K562 (cell line): ENCODE data around the gene AP3S2. TPM values are rescaled to one million over a fixed set of nuclear protein-coding genes. Genes with fewer than 3 reads are reported as not detected.

ENCODE experiments used
- ARID1B ChIP-seq: fragments of 450-650 bp; IDR thresholded peaks from 2 replicates; pipeline ENCODE4 v1.6.1; 2016; ENCODE audit warnings: antibody characterized with exemption, mild to moderate bottlenecking, inconsistent platforms
- ATF2 ChIP-seq: sonication (generic); formaldehyde crosslinking; IDR thresholded peaks from 2 replicates; pipeline ENCODE4 v1.8.1; 2022; ENCODE audit warnings: missing genetic modification reagents
- CCNT2 ChIP-seq: IDR thresholded peaks from 2 replicates; pipeline ENCODE4 v1.6.1; 2011; ENCODE audit warnings: borderline replicate concordance, low read depth, mild to moderate bottlenecking, moderate library complexity, mixed read lengths, low read length; ENCODE audit not compliant: insufficient read length; ENCODE audit errors: extremely low read depth
- CXXC5 ChIP-seq: fragments of 250-450 bp; sonication (Bioruptor Pico); IDR thresholded peaks from 2 replicates; pipeline ENCODE4 v1.8.0; 2022; ENCODE audit warnings: inconsistent platforms, mild to moderate bottlenecking, moderate library complexity
- EP300 ChIP-seq: IDR thresholded peaks from 2 replicates; pipeline ENCODE4 v1.6.1; 2012; ENCODE audit warnings: low read length, improper control_type of control experiment
- GTF2A2 ChIP-seq: IDR thresholded peaks from 2 replicates; pipeline ENCODE4 v1.6.1; 2016; ENCODE audit warnings: mild to moderate bottlenecking, missing genetic modification characterization, missing compliant biosample characterization
- HIVEP1 ChIP-seq: fragments of 250-450 bp; sonication (Bioruptor Pico); IDR thresholded peaks from 2 replicates; pipeline ENCODE4 v1.4.0; 2020; ENCODE audit warnings: mild to moderate bottlenecking
- HMGN3 ChIP-seq: IDR thresholded peaks from 2 replicates; pipeline ENCODE4 v1.6.1; 2011; ENCODE audit warnings: borderline replicate concordance, low read depth, mild to moderate bottlenecking, mixed read lengths, low read length; ENCODE audit not compliant: insufficient read length; ENCODE audit errors: extremely low read depth
- MCM3 ChIP-seq: fragments of 450-650 bp; IDR thresholded peaks from 2 replicates; pipeline ENCODE4 v1.6.1; 2016
- MTA3 ChIP-seq: fragments of 450-650 bp; formaldehyde crosslinking; IDR thresholded peaks from 2 replicates; pipeline ENCODE4 v1.6.1; 2017; ENCODE audit warnings: mild to moderate bottlenecking, borderline replicate concordance
- MXI1 ChIP-seq: IDR thresholded peaks from 2 replicates; pipeline ENCODE4 v1.6.1; 2011; ENCODE audit warnings: low read depth, mild to moderate bottlenecking, improper control_type of control experiment, low read length
- NCOA1 ChIP-seq: fragments of 450-650 bp; IDR thresholded peaks from 2 replicates; pipeline ENCODE4 v1.6.1; 2016; ENCODE audit warnings: low read depth
- NR2F6 ChIP-seq: fragments of 450-650 bp; formaldehyde crosslinking; IDR thresholded peaks from 2 replicates; pipeline ENCODE4 v1.4.0; 2020; ENCODE audit warnings: mild to moderate bottlenecking
- OTX1 ChIP-seq: fragments of 450-650 bp; formaldehyde crosslinking; IDR thresholded peaks from 2 replicates; pipeline ENCODE4 v1.4.0; 2022; ENCODE audit warnings: mild to moderate bottlenecking
- PHTF2 ChIP-seq: fragments of 250-450 bp; sonication (Bioruptor Pico); IDR thresholded peaks from 2 replicates; pipeline ENCODE4 v1.5.0; 2021; ENCODE audit warnings: mild to moderate bottlenecking
- RBM15 ChIP-seq: fragments of 200-400 bp; formaldehyde crosslinking; IDR thresholded peaks from 2 replicates; pipeline ENCODE4 v1.6.1; 2018; ENCODE audit warnings: mild to moderate bottlenecking, low read length, moderate library complexity; ENCODE audit not compliant: insufficient read depth
- SMAD4 ChIP-seq: fragments of 250-450 bp; sonication (Bioruptor Pico); conservative IDR thresholded peaks from 2 replicates; pipeline ENCODE4 v1.8.0; 2021; ENCODE audit warnings: inconsistent platforms, mild to moderate bottlenecking, moderate library complexity
- TAF1 ChIP-seq: IDR thresholded peaks from 2 replicates; pipeline ENCODE4 v1.6.1; 2011; ENCODE audit warnings: mild to moderate bottlenecking, low read length, moderate library complexity; ENCODE audit not compliant: insufficient read depth, control insufficient read depth, severe bottlenecking; ENCODE audit errors: extremely low read depth
- TAF7 ChIP-seq: fragments of 450-650 bp; IDR thresholded peaks from 2 replicates; pipeline ENCODE4 v1.6.1; 2016; ENCODE audit warnings: missing genetic modification characterization, missing compliant biosample characterization
- TBP ChIP-seq: optimal IDR thresholded peaks from 2 replicates; pipeline ENCODE3; 2011; ENCODE audit warnings: low read depth, low read length, improper control_type of control experiment
- ZEB2 ChIP-seq: fragments of 450-650 bp; IDR thresholded peaks from 2 replicates; pipeline ENCODE4 v1.6.1; 2016
- ZNF76 ChIP-seq: fragments of 250-450 bp; sonication (Bioruptor Pico); IDR thresholded peaks from 2 replicates; pipeline ENCODE4 v1.4.0; 2020; ENCODE audit warnings: mild to moderate bottlenecking, moderate library complexity, borderline replicate concordance
- polyA plus RNA-seq, 8 experiments: library from polyadenylated mRNA; depleted of rRNA in 4 of 8; stranded (reverse) in 5 of 8; unstranded in 3 of 8; fragments of >200 nt; fragmentation: Nextera tagmentation in 2 of 8; fragmentation: Illumina TruSeq in 1 of 8; extraction: Ambion mirVana in 2 of 8; extraction: Trizol in 1 of 8; gene quantifications; 2 replicates each; pipeline versions ENCODE4 v1.2.1 to v1.2.3, GENCODE V29; 2011 to 2014; ENCODE audit warnings: inconsistent platforms in 1 of 8, missing spikeins in 1 of 8
- total RNA-seq, 7 experiments: library from RNA; depleted of rRNA in 6 of 7; stranded (reverse); fragments of >200 nt in 6 of 7; fragmentation: Illumina TruSeq in 2 of 7; extraction: Trizol in 2 of 7; gene quantifications; 2 replicates each; pipeline versions ENCODE4 v1.2.1 to v1.2.3, GENCODE V29; 2011 to 2021; ENCODE audit warnings: low replicate concordance in 1 of 7
- TF ChIP-seq, protein P1 (sequence below): sonication (generic); formaldehyde crosslinking; IDR thresholded peaks from 2 replicates; pipeline ENCODE4 v1.9.0; 2022; ENCODE audit warnings: mild to moderate bottlenecking, missing genetic modification reagents
- TF ChIP-seq, protein P2 (sequence below): sonication (generic); formaldehyde crosslinking; IDR thresholded peaks from 2 replicates; pipeline ENCODE4 v1.8.1; 2023; ENCODE audit warnings: mild to moderate bottlenecking, missing genetic modification reagents
- TF ChIP-seq, protein P3 (sequence below): sonication (generic); formaldehyde crosslinking; IDR thresholded peaks from 2 replicates; pipeline ENCODE4 v1.9.0; 2022; ENCODE audit warnings: mild to moderate bottlenecking, missing genetic modification reagents

Gene AP3S2
- total and polyA plus RNA-seq, 9 of the 15 experiments (the other 6 are each of a cell fraction or from before 2014, with no cell fraction given) = 16.4 to 54.1 (median 37.4) TPM

GRCh38 chr15:89893696-89894447, at the start of gene AP3S2 (continued):
- TF ChIP-seq GTF2A2 (tag) (peak; percentile 81), ATF2 (CRISPR knock-in tag) (peak; percentile 48; the same call in 1 of the 2 replicates), ZNF76 (CRISPR knock-in tag) (no peak), NCOA1 (peak; percentile 99), EP300 (no peak), SMAD4 (CRISPR knock-in tag) (peak; percentile 70), TAF1 (peak; percentile 99), TAF7 (tag) (peak; percentile 94), MTA3 (peak; percentile 94), ZEB2 (peak; percentile 99), ARID1B (peak; percentile 50), HMGN3 (peak; percentile 63), RBM15 (no peak), OTX1 (CRISPR knock-in tag) (0 out of 2 replicates have a peak, but pooled peaks have one; percentile 37), HIVEP1 (no peak), NR2F6 (no peak), CCNT2 (peak; percentile 58), MCM3 (no peak), CXXC5 (peak; percentile 88), TBP (peak; percentile 96), MXI1 (no peak), PHTF2 (CRISPR knock-in tag) (no peak)
- TF ChIP-seq, protein P1, sequence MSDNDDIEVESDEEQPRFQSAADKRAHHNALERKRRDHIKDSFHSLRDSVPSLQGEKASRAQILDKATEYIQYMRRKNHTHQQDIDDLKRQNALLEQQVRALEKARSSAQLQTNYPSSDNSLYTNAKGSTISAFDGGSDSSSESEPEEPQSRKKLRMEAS (CRISPR knock-in tag) = peak; percentile 91
- TF ChIP-seq, protein P2, sequence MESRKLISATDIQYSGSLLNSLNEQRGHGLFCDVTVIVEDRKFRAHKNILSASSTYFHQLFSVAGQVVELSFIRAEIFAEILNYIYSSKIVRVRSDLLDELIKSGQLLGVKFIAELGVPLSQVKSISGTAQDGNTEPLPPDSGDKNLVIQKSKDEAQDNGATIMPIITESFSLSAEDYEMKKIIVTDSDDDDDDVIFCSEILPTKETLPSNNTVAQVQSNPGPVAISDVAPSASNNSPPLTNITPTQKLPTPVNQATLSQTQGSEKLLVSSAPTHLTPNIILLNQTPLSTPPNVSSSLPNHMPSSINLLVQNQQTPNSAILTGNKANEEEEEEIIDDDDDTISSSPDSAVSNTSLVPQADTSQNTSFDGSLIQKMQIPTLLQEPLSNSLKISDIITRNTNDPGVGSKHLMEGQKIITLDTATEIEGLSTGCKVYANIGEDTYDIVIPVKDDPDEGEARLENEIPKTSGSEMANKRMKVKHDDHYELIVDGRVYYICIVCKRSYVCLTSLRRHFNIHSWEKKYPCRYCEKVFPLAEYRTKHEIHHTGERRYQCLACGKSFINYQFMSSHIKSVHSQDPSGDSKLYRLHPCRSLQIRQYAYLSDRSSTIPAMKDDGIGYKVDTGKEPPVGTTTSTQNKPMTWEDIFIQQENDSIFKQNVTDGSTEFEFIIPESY (CRISPR knock-in tag) = peak; percentile 85; the same call in 1 of the 2 replicates
- TF ChIP-seq, protein P3, sequence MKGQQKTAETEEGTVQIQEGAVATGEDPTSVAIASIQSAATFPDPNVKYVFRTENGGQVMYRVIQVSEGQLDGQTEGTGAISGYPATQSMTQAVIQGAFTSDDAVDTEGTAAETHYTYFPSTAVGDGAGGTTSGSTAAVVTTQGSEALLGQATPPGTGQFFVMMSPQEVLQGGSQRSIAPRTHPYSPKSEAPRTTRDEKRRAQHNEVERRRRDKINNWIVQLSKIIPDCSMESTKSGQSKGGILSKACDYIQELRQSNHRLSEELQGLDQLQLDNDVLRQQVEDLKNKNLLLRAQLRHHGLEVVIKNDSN = peak; percentile 42; the same call in 1 of the 2 replicates
